ENCODE measurements around the gene DGKI. TPM values are rescaled to one million over a fixed set of nuclear protein-coding genes. Genes with fewer than 3 reads are reported as not detected.

Gene DGKI
- total RNA-seq, 4 donors from 2014 or later: 0.44 to 1.1 (median 1.0) TPM; not detected in 1

GRCh38 chr7:137618748-137619147, 228.0 kb downstream of the DGKI start:
- DNase-seq: no peak
- no peaks in the 10 kb centered on the region for H3K36me3 ChIP-seq
- H3K4me1 ChIP-seq: no peaks in the 10 kb centered on the region
- no peak overlapping the region for H3K4me3 ChIP-seq
- TF ChIP-seq POLR2A (IDR thresholded peaks at IDR 0.05): no peak
- TF ChIP-seq, protein P1, sequence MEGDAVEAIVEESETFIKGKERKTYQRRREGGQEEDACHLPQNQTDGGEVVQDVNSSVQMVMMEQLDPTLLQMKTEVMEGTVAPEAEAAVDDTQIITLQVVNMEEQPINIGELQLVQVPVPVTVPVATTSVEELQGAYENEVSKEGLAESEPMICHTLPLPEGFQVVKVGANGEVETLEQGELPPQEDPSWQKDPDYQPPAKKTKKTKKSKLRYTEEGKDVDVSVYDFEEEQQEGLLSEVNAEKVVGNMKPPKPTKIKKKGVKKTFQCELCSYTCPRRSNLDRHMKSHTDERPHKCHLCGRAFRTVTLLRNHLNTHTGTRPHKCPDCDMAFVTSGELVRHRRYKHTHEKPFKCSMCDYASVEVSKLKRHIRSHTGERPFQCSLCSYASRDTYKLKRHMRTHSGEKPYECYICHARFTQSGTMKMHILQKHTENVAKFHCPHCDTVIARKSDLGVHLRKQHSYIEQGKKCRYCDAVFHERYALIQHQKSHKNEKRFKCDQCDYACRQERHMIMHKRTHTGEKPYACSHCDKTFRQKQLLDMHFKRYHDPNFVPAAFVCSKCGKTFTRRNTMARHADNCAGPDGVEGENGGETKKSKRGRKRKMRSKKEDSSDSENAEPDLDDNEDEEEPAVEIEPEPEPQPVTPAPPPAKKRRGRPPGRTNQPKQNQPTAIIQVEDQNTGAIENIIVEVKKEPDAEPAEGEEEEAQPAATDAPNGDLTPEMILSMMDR (IDR thresholded peaks at IDR 0.05): no peak
- intact Hi-C loops (cut with DNase I): no loop called here
- no peaks in the 10 kb centered on the region for H3K27me3 ChIP-seq
- 90 to 95% methylated on average over 1 of the region's 1 CpG for WGBS, 2 donors
- H3K9me3 ChIP-seq: no peaks in the 10 kb centered on the region
- H3K27ac ChIP-seq: no peak overlapping the region

GRCh38 chr7:137613006-137613525, 233.7 kb downstream of the DGKI start:
- WGBS, 2 donors: 84 to 94% methylated on average over 3 of the region's 3 CpGs

DNA sequence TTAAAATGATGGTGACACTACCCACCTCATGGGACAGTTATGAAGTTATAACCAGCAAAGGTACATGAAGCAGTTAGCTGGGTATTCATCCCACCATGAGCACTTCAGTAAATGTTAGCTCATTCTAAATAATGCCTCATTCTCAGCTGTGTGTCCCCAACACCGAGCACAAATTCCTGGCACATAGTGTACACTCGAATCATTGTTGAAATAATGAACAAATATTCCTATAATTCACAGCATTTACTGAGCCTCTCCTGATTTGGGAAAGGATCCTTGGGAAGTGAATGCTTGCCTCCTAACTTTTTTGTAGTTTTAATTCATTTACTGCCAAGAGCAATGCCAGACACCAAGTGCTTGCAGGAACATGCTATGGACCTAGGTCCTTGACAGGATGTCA, 235.2 kb downstream of the DGKI start:
- WGBS, 2 donors: 27 to 37% methylated on average over 2 of the region's 2 CpGs
- intact Hi-C loops (cut with DNase I): no loop called here

More at GRCh38 chr7:137613006-137613525, 233.7 kb downstream of the DGKI start:
- Histone ChIP-seq H3K4me3 (no peak overlapping the region), H3K9me3 (no peaks in the 10 kb centered on the region), H3K4me1 (no peaks in the 10 kb centered on the region), H3K27ac (no peak overlapping the region), H3K27me3 (no peaks in the 10 kb centered on the region), H3K36me3 (no peaks in the 10 kb centered on the region)
- intact Hi-C loops (cut with DNase I): no loop called here
- no peak for TF ChIP-seq POLR2A (IDR thresholded peaks at IDR 0.05)
- no peak for DNase-seq

GRCh38 chr7:137609500-137609899, 237.3 kb downstream of the DGKI start:
- TF ChIP-seq, protein P1 (IDR thresholded peaks at IDR 0.05): no peak
- no peak for TF ChIP-seq POLR2A (IDR thresholded peaks at IDR 0.05)
- H3K27ac ChIP-seq: no peak overlapping the region
- H3K36me3 ChIP-seq: no peaks in the 10 kb centered on the region
- H3K4me3 ChIP-seq: no peak overlapping the region
- H3K9me3 ChIP-seq: no peaks in the 10 kb centered on the region
- intact Hi-C loops (cut with DNase I): no loop called here
- H3K27me3 ChIP-seq: no peaks in the 10 kb centered on the region
- WGBS, 2 donors: 81 to 86% methylated on average over 5 to 6 of the region's 6 CpGs
- DNase-seq: no peak
- no peaks in the 10 kb centered on the region for H3K4me1 ChIP-seq

More for the DNA sequence above, 235.2 kb downstream of the DGKI start:
- no peaks in the 10 kb centered on the region for H3K4me1 ChIP-seq
- H3K27ac ChIP-seq: no peak overlapping the region
- H3K4me3 ChIP-seq: no peak overlapping the region
- TF ChIP-seq, protein P1 (IDR thresholded peaks at IDR 0.05): no peak
- TF ChIP-seq POLR2A (IDR thresholded peaks at IDR 0.05): no peak
- no peaks in the 10 kb centered on the region for H3K9me3 ChIP-seq
- H3K27me3 ChIP-seq: no peaks in the 10 kb centered on the region
- no peaks in the 10 kb centered on the region for H3K36me3 ChIP-seq
- no peak for DNase-seq

DNA sequence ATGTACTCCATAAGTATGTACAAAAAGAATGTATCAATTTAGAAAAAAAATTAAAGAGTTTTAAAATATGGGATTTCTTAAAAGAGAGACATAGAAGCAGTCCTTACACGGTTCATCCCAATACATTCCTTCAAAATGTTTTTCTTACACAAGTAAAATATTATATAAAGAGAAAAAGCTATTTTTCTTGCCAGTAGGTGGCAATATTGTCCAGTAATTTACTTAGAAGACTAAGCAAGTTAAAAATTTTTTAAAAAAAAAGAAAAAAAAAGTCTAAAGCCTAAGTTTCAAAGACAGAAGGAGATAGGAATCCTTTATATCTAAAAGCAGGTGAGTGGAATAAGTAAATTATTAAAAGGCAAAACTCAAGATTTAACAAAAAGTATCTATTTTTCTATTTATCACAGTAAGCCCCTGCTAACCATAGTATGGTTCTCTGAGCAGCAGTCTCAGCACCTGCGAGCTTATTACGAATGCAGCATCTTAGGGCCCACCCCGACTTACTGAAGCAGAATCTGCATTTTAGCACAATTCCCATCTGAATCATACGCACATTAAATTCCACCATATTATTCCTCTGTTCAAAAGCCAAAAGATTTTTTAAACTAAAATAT, 240.6 kb downstream of the DGKI start:
- Histone ChIP-seq H3K4me1 (no peaks in the 10 kb centered on the region), H3K9me3 (no peaks in the 10 kb centered on the region), H3K4me3 (no peak overlapping the region), H3K36me3 (no peaks in the 10 kb centered on the region), H3K27me3 (no peaks in the 10 kb centered on the region), H3K27ac (no peak overlapping the region)
- 56 to 57% methylated on average over 5 of the region's 5 CpGs for WGBS, 2 donors
- DNase-seq: no peak
- intact Hi-C loops (cut with DNase I): no loop called here
- TF ChIP-seq, protein P1 (IDR thresholded peaks at IDR 0.05): peak in 4 of 6 experiments; percentile 18 to 50 (median 38)
- TF ChIP-seq POLR2A (IDR thresholded peaks at IDR 0.05): no peak
